Thyroid gland (tissue), 4 donors: ENCODE data around the gene FAM240A. TPM values are rescaled to one million over a fixed set of nuclear protein-coding genes. Genes with fewer than 3 reads are reported as not detected.

ENCODE experiments used
- DNase-seq, 2 donors: peaks; one replicate each; pipeline ENCODE4 v3.0.0-alpha.2; 2019
- H3K27ac ChIP-seq, 3 donors: fragments of 200-600 bp; sonication (generic); 1 replicate in 2 of 3; 2 replicates in 1 of 3; pipeline ENCODE4 v1.5.1; 2016 to 2019; ENCODE audit warnings: mild to moderate bottlenecking in 1 of 3, moderate library complexity in 1 of 3
- H3K27me3 ChIP-seq: fragments of 200-600 bp; sonication (generic); one replicate; pipeline ENCODE4 v1.5.1; 2019
- H3K36me3 ChIP-seq, 2 donors: fragments of 200-600 bp; sonication (generic); one replicate each; pipeline ENCODE4 v1.5.1; 2016 to 2019
- H3K4me1 ChIP-seq, 2 donors: fragments of 200-600 bp; sonication (generic); one replicate each; pipeline ENCODE4 v1.5.1; 2017 to 2019
- H3K4me3 ChIP-seq, 3 donors: fragments of 200-600 bp; sonication (generic); replicated peaks in 1 of 3; 1 replicate in 2 of 3; 2 replicates in 1 of 3; pipeline ENCODE4 v1.5.1; 2016; ENCODE audit warnings: mild to moderate bottlenecking in 1 of 3
- H3K9me3 ChIP-seq: fragments of 200-600 bp; sonication (generic); one replicate; pipeline ENCODE4 v1.5.1; 2017
- POLR2A ChIP-seq, 2 donors: fragments of 450-650 bp; IDR thresholded peaks; one replicate each; pipeline ENCODE4 v1.6.1; 2017; ENCODE audit warnings: antibody characterized with exemption in 2 of 2, mild to moderate bottlenecking in 2 of 2, moderate library complexity in 1 of 2
- whole genome bisulfite sequencing, 2 donors: methylation state at CpG; one replicate each; pipeline ENCODE4 v1.1.5; 2017; 5-methylcytosine and 5-hydroxymethylcytosine counted together
- intact Hi-C: fragments of 100-400 bp; cut with DNase I; formaldehyde crosslinking; loops from one replicate; pipeline ENCODE4 v1.15.1; 2023
- total RNA-seq, 4 donors: library from RNA; depleted of rRNA; stranded (reverse); fragments of >200 nt; gene quantifications; one replicate each; pipeline ENCODE4 v1.2.3, GENCODE V29; 2016
- TF ChIP-seq, protein P1 (sequence below), 6 experiments: fragments of 200-600 bp in 3 of 6; fragments of 450-650 bp in 3 of 6; sonication (generic) in 3 of 6; IDR thresholded peaks; one replicate each; pipeline ENCODE4 v1.5.1; 2016 to 2019; ENCODE audit warnings: antibody characterized with exemption in 6 of 6, mild to moderate bottlenecking in 2 of 6, inconsistent platforms in 1 of 6, moderate library complexity in 1 of 6

The FAM240A gene
- total RNA-seq, 4 donors from 2014 or later = 0.22 to 1.1 TPM; not detected in 2

DNA sequence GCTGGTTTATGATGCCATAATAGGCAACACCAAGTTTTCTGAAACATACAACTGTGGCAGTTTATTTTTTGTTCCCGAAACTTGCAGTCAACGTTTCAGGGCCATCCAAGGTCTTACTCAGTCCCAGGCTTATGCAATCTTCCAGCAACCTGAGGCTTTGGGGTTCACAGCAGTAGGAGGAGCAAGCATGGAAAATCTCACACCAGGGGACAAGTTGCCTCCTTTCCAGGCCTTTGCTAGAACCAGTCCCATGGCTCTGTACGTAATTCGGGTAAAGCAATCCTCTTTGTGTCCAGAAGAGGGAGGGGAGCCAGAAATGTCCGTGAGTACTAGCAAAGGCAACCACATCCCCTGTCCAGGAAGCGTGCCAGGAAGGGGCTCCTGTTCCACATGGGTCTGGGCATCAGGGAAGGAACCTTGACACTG lies 4.7 kb upstream of the FAM240A start:
- Histone ChIP-seq H3K4me1 (peaks cover 6 to 17% of the 10 kb centered on the region in 2 donors), H3K4me3 (no peak overlapping the region), H3K27me3 (no peaks in the 10 kb centered on the region), H3K27ac (no peak overlapping the region), H3K36me3 (no peaks in the 10 kb centered on the region), H3K9me3 (no peaks in the 10 kb centered on the region)
- no peak for DNase-seq
- TF ChIP-seq POLR2A (IDR thresholded peaks at IDR 0.05) = no peak
- TF ChIP-seq, protein P1, sequence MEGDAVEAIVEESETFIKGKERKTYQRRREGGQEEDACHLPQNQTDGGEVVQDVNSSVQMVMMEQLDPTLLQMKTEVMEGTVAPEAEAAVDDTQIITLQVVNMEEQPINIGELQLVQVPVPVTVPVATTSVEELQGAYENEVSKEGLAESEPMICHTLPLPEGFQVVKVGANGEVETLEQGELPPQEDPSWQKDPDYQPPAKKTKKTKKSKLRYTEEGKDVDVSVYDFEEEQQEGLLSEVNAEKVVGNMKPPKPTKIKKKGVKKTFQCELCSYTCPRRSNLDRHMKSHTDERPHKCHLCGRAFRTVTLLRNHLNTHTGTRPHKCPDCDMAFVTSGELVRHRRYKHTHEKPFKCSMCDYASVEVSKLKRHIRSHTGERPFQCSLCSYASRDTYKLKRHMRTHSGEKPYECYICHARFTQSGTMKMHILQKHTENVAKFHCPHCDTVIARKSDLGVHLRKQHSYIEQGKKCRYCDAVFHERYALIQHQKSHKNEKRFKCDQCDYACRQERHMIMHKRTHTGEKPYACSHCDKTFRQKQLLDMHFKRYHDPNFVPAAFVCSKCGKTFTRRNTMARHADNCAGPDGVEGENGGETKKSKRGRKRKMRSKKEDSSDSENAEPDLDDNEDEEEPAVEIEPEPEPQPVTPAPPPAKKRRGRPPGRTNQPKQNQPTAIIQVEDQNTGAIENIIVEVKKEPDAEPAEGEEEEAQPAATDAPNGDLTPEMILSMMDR (IDR thresholded peaks at IDR 0.05) = no peak
- WGBS, 2 donors = 79 to 90% methylated on average over 6 of the region's 6 CpGs
- intact Hi-C loops = no loop called here

- WGBS, 2 donors = 73 to 83% methylated on average over 5 of the region's 5 CpGs
- Histone ChIP-seq H3K36me3 (no peaks in the 10 kb centered on the region), H3K9me3 (no peaks in the 10 kb centered on the region), H3K27me3 (no peaks in the 10 kb centered on the region), H3K4me3 (no peak overlapping the region), H3K4me1 (peaks cover 9 to 23% of the 10 kb centered on the region in 2 donors), H3K27ac (no peak overlapping the region)
- peak in 1 of 2 donors; percentile 19 for DNase-seq
- TF ChIP-seq, protein P1 (IDR thresholded peaks at IDR 0.05) = no peak
- no peak for TF ChIP-seq POLR2A (IDR thresholded peaks at IDR 0.05)
- intact Hi-C loops = no loop called here
Observed at GRCh38 chr3:46609212-46609721, 3.1 kb upstream of the FAM240A start.

DNA sequence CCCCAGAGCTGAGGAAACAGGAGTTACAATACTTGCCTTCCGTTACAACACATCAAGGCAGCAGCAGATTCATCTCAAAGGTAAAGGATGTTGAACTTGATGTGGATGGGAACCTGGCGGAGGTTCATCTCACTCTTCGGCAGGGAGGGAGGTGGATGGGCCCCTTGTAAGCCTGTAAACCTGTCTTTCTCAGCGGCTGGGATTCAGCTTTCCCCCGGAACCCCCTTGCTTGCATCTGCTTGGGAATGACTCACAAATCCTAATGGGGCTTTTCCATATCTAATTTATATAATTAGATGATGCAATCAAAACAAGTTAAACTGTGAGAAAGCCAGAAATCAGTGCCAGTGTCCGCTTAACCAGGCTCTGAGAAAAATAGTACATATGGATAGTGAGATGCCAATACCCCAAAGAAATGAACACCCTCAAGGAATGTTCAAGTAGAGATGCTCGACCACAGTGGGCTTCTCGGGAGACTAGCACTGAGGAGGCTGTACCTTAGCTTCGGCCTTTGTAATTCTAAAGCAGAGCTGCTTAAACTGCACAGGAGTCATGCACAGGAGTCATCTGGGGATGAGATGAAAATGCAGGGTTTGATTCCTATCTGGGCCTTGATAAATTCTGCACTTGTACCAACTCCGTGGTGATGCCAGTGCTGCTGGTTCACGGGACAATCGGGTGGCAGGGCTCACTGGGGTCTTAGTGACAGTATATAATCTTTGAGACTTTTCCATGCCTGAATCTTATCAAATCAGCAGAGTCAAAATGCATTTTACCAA lies 2.2 kb upstream of the FAM240A start:
- Histone ChIP-seq H3K4me3 (no peak overlapping the region), H3K4me1 (peaks cover 9 to 23% of the 10 kb centered on the region in 2 donors), H3K27me3 (no peaks in the 10 kb centered on the region), H3K36me3 (no peaks in the 10 kb centered on the region), H3K9me3 (no peaks in the 10 kb centered on the region), H3K27ac (no peak overlapping the region)
- intact Hi-C loops = no loop called here
- WGBS, 2 donors = 90% methylated on average over 12 of the region's 12 CpGs
- TF ChIP-seq, protein P1 (IDR thresholded peaks at IDR 0.05) = no peak
- TF ChIP-seq POLR2A (IDR thresholded peaks at IDR 0.05) = no peak
- no peak for DNase-seq

- no peak for DNase-seq
- no peak for TF ChIP-seq POLR2A (IDR thresholded peaks at IDR 0.05)
- TF ChIP-seq, protein P1 (IDR thresholded peaks at IDR 0.05) = no peak
- no peaks in the 10 kb centered on the region for H3K9me3 ChIP-seq
- H3K27ac ChIP-seq = peak overlapping the region in 1 of 3 donors; percentile 64
- intact Hi-C loops = no loop called here
- no peaks in the 10 kb centered on the region for H3K27me3 ChIP-seq
- H3K4me3 ChIP-seq = no peak overlapping the region
- peaks cover 9 to 23% of the 10 kb centered on the region in 2 donors for H3K4me1 ChIP-seq
- no peaks in the 10 kb centered on the region for H3K36me3 ChIP-seq
- 82 to 85% methylated on average over 10 of the region's 10 CpGs for WGBS, 2 donors
Observed at GRCh38 chr3:46613313-46614005, 1.1 kb downstream of the FAM240A start.

DNA sequence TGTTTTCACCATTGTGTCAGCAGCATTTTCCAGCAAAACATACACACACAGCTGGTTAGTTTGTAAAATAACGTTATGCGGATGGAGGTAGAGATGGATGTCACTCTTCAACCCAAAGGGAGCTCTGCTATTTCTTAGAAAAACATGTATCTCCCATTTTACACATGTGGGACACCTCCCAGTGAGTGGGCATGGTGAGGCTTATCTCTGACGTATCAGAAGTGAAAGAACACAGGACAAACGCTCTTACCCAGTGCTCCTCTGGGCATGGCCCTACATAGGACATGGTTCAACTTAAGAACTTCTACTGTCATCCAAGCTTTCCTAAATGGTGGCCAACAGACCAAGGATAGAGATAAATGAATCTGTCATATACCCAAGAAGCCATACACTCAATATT lies 2.1 kb downstream of the FAM240A start:
- H3K4me3 ChIP-seq = no peak overlapping the region
- no peak for DNase-seq
- 84 to 89% methylated on average over 4 of the region's 4 CpGs for WGBS, 2 donors
- TF ChIP-seq POLR2A (IDR thresholded peaks at IDR 0.05) = no peak
- TF ChIP-seq, protein P1 (IDR thresholded peaks at IDR 0.05) = no peak
- H3K27ac ChIP-seq = no peak overlapping the region
- no peaks in the 10 kb centered on the region for H3K27me3 ChIP-seq
- no peaks in the 10 kb centered on the region for H3K9me3 ChIP-seq
- intact Hi-C loops = no loop called here
- peaks cover 9 to 19% of the 10 kb centered on the region in 2 donors for H3K4me1 ChIP-seq
- H3K36me3 ChIP-seq = no peaks in the 10 kb centered on the region
